Bronchial epithelial cell (primary cell): Measurements from ENCODE around the gene KMT2B. TPM values are rescaled to one million over a fixed set of nuclear protein-coding genes. Genes with fewer than 3 reads are reported as not detected.

Experiments used
- DNase-seq: peaks from one replicate; pipeline ENCODE4 v3.0.0-alpha.2; 2010; ENCODE audit warnings: low read depth
- FAIRE-seq: peaks from 2 replicates; lab custom pipeline; 2011; peaks lifted over from hg19 to GRCh38; lab: Jason Lieb, UNC
- H3K27me3 ChIP-seq: 2 replicates; pipeline ENCODE4 v1.5.1; 2011; ENCODE audit warnings: low read length; ENCODE audit not compliant: control insufficient read depth, insufficient read depth
- H3K36me3 ChIP-seq: 2 replicates; pipeline ENCODE4 v1.5.1; 2011; ENCODE audit warnings: low read length; ENCODE audit not compliant: control insufficient read depth, insufficient read depth
- H3K4me3 ChIP-seq: 2 replicates; pipeline ENCODE4 v1.5.1; 2011; ENCODE audit warnings: mild to moderate bottlenecking, low read depth, low read length, control low read depth
- total RNA-seq: library from RNA; depleted of rRNA; stranded (reverse); fragments of >200 nt; gene quantifications from 2 replicates; pipeline ENCODE4 v1.2.1, GENCODE V29; 2014
- TF ChIP-seq, protein P1 (sequence below): IDR thresholded peaks from 2 replicates; pipeline ENCODE4 v1.5.1; 2011; ENCODE audit warnings: mild to moderate bottlenecking, moderate library complexity, low read length, control low read depth, inconsistent platforms; ENCODE audit not compliant: insufficient read depth, severe bottlenecking

The KMT2B gene, protein sequence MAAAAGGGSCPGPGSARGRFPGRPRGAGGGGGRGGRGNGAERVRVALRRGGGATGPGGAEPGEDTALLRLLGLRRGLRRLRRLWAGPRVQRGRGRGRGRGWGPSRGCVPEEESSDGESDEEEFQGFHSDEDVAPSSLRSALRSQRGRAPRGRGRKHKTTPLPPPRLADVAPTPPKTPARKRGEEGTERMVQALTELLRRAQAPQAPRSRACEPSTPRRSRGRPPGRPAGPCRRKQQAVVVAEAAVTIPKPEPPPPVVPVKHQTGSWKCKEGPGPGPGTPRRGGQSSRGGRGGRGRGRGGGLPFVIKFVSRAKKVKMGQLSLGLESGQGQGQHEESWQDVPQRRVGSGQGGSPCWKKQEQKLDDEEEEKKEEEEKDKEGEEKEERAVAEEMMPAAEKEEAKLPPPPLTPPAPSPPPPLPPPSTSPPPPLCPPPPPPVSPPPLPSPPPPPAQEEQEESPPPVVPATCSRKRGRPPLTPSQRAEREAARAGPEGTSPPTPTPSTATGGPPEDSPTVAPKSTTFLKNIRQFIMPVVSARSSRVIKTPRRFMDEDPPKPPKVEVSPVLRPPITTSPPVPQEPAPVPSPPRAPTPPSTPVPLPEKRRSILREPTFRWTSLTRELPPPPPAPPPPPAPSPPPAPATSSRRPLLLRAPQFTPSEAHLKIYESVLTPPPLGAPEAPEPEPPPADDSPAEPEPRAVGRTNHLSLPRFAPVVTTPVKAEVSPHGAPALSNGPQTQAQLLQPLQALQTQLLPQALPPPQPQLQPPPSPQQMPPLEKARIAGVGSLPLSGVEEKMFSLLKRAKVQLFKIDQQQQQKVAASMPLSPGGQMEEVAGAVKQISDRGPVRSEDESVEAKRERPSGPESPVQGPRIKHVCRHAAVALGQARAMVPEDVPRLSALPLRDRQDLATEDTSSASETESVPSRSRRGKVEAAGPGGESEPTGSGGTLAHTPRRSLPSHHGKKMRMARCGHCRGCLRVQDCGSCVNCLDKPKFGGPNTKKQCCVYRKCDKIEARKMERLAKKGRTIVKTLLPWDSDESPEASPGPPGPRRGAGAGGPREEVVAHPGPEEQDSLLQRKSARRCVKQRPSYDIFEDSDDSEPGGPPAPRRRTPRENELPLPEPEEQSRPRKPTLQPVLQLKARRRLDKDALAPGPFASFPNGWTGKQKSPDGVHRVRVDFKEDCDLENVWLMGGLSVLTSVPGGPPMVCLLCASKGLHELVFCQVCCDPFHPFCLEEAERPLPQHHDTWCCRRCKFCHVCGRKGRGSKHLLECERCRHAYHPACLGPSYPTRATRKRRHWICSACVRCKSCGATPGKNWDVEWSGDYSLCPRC (N-terminal part only)
- total RNA-seq: 3.4 and 7.0 TPM in 2 replicates

DNA sequence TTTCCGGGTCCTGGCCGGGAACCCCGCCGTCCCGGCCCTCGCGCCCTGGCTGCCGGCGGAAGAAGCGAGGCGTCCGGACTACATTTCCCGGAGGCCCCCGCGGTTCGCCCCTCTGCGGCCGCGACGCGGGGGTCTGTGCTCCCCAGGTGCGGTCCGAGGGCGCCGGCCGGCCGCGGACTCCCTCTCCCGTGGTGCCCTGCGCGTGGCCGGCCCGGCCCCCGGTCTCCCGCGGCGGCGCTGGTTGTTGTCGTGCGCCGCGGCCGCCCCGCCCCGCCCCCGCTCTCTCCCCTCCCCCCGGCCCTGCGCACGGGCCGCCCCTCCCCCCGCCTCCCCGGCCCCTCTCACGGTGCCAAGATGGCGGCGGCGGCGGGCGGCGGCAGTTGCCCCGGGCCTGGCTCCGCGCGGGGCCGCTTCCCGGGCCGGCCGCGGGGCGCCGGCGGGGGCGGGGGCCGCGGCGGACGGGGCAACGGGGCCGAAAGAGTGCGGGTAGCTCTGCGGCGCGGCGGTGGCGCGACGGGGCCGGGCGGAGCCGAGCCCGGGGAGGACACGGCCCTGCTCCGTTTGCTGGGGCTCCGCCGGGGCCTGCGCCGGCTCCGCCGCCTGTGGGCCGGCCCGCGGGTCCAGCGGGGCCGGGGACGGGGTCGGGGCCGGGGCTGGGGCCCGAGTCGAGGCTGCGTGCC, at the start of gene KMT2B:
Gene KMT2B (plus strand): TSS at position 339 of the 680 bp plus-strand sequence. CDS start 16 bp downstream, at position 355.
- DNase-seq: no peak
- H3K4me3 ChIP-seq: peak within 1 kb of the TSS; percentile 88
- no peaks in the 10 kb centered on the region for H3K27me3 ChIP-seq
- FAIRE-seq: no peak
- TF ChIP-seq, protein P1, sequence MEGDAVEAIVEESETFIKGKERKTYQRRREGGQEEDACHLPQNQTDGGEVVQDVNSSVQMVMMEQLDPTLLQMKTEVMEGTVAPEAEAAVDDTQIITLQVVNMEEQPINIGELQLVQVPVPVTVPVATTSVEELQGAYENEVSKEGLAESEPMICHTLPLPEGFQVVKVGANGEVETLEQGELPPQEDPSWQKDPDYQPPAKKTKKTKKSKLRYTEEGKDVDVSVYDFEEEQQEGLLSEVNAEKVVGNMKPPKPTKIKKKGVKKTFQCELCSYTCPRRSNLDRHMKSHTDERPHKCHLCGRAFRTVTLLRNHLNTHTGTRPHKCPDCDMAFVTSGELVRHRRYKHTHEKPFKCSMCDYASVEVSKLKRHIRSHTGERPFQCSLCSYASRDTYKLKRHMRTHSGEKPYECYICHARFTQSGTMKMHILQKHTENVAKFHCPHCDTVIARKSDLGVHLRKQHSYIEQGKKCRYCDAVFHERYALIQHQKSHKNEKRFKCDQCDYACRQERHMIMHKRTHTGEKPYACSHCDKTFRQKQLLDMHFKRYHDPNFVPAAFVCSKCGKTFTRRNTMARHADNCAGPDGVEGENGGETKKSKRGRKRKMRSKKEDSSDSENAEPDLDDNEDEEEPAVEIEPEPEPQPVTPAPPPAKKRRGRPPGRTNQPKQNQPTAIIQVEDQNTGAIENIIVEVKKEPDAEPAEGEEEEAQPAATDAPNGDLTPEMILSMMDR: no peak
- peaks cover 15% of the 10 kb centered on the region for H3K36me3 ChIP-seq

DNA sequence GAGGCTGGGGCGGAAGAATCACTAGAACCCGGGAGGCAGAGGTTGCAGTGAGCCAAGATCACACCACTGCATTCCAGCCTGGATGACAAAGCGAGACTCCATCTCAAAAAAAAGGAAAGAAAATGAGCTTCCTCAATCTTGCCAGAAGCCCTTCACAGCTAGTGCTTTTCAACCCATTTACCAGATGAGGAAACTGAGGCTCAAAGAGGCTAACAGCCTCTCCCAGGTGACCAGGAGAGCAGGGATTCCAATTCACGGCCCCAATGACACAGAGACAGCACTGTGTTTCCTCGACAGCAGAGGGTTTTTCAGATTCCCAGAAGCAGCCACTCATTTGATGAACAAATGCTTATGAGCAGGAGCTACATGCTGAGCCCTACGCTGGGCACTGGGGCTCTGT, 48.2 kb upstream of the KMT2B start:
- no peak for FAIRE-seq
- TF ChIP-seq, protein P1: no peak

DNA sequence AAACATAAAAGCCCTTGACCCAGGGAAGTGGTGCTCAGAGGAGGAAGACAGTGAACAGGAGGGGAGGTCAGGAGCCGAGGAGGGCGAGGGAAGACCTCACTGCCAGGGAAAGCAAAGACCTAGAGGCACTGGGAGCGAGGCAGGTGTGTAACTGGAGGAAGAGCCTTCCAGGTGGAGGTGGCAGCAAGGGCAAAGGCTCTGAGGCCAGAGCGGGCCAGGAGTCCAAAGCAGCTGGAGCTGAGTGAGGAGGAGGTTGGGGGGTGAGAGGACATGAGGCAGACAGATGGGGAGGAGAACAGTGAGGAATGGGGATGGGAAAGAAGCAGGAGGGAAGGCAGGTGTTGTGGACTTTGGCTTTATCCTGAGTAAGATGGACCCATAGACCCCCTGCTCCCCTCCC, 47.8 kb upstream of the KMT2B start:
- no peaks in the 10 kb centered on the region for H3K27me3 ChIP-seq
- no peaks in the 10 kb centered on the region for H3K36me3 ChIP-seq
- FAIRE-seq (no peak), DNase-seq (no peak)
- TF ChIP-seq, protein P1: no peak
- H3K4me3 ChIP-seq: no peak overlapping the region

More for the DNA sequence above, 48.2 kb upstream of the KMT2B start:
- Histone ChIP-seq H3K36me3 (no peaks in the 10 kb centered on the region), H3K4me3 (no peak overlapping the region), H3K27me3 (no peaks in the 10 kb centered on the region)
- DNase-seq: no peak

DNA sequence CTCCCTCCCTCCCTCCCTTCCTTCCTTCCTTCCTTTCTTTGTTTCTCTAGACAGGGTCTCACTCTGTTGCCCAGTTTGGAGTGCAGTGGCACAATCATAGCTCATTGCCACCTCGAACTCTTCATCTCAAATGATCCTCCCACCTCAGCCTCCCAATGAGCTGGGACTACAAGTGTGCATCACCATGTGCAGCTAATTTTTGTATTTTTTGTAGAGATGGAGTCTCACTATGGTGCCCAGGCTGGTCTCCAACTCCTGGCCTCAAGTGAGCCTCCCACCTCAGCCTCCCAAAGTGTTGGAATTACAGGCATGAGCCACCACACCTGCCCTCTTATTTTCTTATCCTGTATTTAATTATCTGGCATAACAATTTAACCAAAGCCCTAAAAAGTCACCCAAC, 47.1 kb upstream of the KMT2B start:
- FAIRE-seq: no peak
- TF ChIP-seq, protein P1: no peak
- H3K4me3 ChIP-seq: no peak overlapping the region
- no peak for DNase-seq
- no peaks in the 10 kb centered on the region for H3K36me3 ChIP-seq
- peaks cover 1% of the 10 kb centered on the region for H3K27me3 ChIP-seq

DNA sequence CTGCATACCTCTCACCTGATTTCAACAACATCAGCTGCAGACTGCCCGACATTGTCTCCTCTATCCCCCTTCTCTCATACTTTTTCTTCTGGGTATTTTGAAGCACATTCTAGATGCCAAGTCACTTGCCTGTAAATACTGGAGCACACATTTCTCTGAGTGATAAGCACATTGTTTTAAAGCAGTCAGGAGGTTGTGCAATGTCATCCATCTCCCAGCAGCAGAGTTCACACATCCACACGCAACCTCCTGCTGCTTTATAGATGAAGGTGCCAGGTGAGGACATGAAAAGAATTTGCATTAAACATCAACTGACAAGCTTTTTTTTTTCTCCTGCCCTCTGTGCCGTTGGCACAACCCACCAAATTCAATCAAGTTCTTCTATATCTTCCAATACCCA, 46.0 kb upstream of the KMT2B start:
- no peak overlapping the region for H3K4me3 ChIP-seq
- DNase-seq (peak; percentile 7), FAIRE-seq (no peak)
- TF ChIP-seq, protein P1: no peak
- peaks cover 2% of the 10 kb centered on the region for H3K27me3 ChIP-seq
- no peaks in the 10 kb centered on the region for H3K36me3 ChIP-seq
